H1 (cell line): ENCODE data around the gene ASTN1. TPM values are rescaled to one million over a fixed set of nuclear protein-coding genes. Genes with fewer than 3 reads are reported as not detected.

Experiments used
- CTCF ChIA-PET: fragments of 300-600 bp; sonication (Branson Sonifier 250); formaldehyde crosslinking; loops from one replicate; lab custom pipeline; 2021; ENCODE audit not compliant: partially characterized antibody; lab: Charles Lee
- POLR2A ChIA-PET: fragments of 300-600 bp; sonication (Branson Sonifier 250); formaldehyde crosslinking; loops from one replicate; lab custom pipeline; 2021; ENCODE audit warnings: inconsistent platforms; ENCODE audit not compliant: partially characterized antibody; lab: Charles Lee
- DNase-seq, 2 experiments: peaks; one replicate each; pipeline versions ENCODE4 v3.0.0 to v3.0.0-alpha.2; 2010 to 2022; ENCODE audit warnings: low spot score in 2 of 2, low read depth in 1 of 2, mixed read lengths in 1 of 2
- FAIRE-seq: peaks from 2 replicates; lab custom pipeline; 2011; peaks lifted over from hg19 to GRCh38; lab: Jason Lieb, UNC
- H2AFZ ChIP-seq: 2 replicates; pipeline ENCODE4 v1.8.1; 2012; ENCODE audit warnings: low read length, inconsistent platforms
- H2AK5ac ChIP-seq: 2 replicates; pipeline ENCODE4 v1.6.1; 2013; ENCODE audit warnings: low read depth, low read length
- H2BK120ac ChIP-seq: replicated peaks from 2 replicates; pipeline ENCODE3; 2013; ENCODE audit warnings: low read depth, low read length, inconsistent platforms
- H2BK12ac ChIP-seq: 2 replicates; pipeline ENCODE4 v1.6.1; 2013; ENCODE audit warnings: low read depth, low read length
- H2BK15ac ChIP-seq: 2 replicates; pipeline ENCODE4 v1.6.1; 2013; ENCODE audit warnings: low read length
- H2BK20ac ChIP-seq: 2 replicates; pipeline ENCODE4 v1.6.1; 2013; ENCODE audit warnings: low read length
- H2BK5ac ChIP-seq: 2 replicates; pipeline ENCODE4 v1.6.1; 2013; ENCODE audit warnings: low read depth, low read length
- H3K14ac ChIP-seq: 2 replicates; pipeline ENCODE4 v1.6.1; 2013; ENCODE audit warnings: inconsistent platforms; ENCODE audit not compliant: insufficient read length
- H3K18ac ChIP-seq: 2 replicates; pipeline ENCODE4 v1.6.1; 2013; ENCODE audit warnings: low read length; ENCODE audit errors: extremely low read depth
- H3K23ac ChIP-seq: 2 replicates; pipeline ENCODE4 v1.6.1; 2013; ENCODE audit warnings: inconsistent platforms; ENCODE audit not compliant: insufficient read length
- H3K23me2 ChIP-seq: 2 replicates; pipeline ENCODE4 v1.6.1; 2013; ENCODE audit warnings: low read depth, low read length
- H3K27ac ChIP-seq: 2 replicates; pipeline ENCODE4 v1.6.1; 2011; ENCODE audit warnings: low read depth, low read length, inconsistent platforms
- H3K27me3 ChIP-seq, 4 experiments: replicated peaks in 1 of 4; 1 replicate in 1 of 4; 2 replicates in 3 of 4; pipeline versions ENCODE4 v1.6.1 to v1.8.1; 2011 to 2013; ENCODE audit warnings: low read length in 3 of 4, mild to moderate bottlenecking in 3 of 4, inconsistent platforms in 2 of 4, mixed read lengths in 2 of 4, moderate library complexity in 1 of 4; ENCODE audit not compliant: control insufficient read depth in 3 of 4, insufficient read depth in 3 of 4; ENCODE audit errors: extremely low read depth in 1 of 4
- H3K36me3 ChIP-seq, 4 experiments: 2 replicates each; pipeline versions ENCODE4 v1.6.1 to v1.8.1; 2011 to 2013; ENCODE audit warnings: mild to moderate bottlenecking in 4 of 4, low read length in 3 of 4, moderate library complexity in 2 of 4, control low read depth in 1 of 4, inconsistent platforms in 1 of 4; ENCODE audit not compliant: insufficient read depth in 4 of 4, control insufficient read depth in 2 of 4
- H3K4ac ChIP-seq: replicated peaks from 2 replicates; pipeline ENCODE3; 2013; ENCODE audit warnings: low read length, low read depth, mixed read lengths, inconsistent platforms; ENCODE audit not compliant: insufficient read length
- H3K4me1 ChIP-seq, 4 experiments: replicated peaks in 1 of 4; 1 replicate in 1 of 4; 2 replicates in 3 of 4; pipeline versions ENCODE4 v1.6.1 to v1.8.1; 2011 to 2013; ENCODE audit warnings: low read length in 3 of 4, inconsistent platforms in 2 of 4, mixed read lengths in 1 of 4; ENCODE audit not compliant: insufficient read depth in 4 of 4, control insufficient read depth in 3 of 4
- H3K4me2 ChIP-seq, 2 experiments: 2 replicates each; pipeline versions ENCODE4 v1.6.1 to v1.8.1; 2011 to 2013; ENCODE audit warnings: low read depth in 2 of 2, low read length in 2 of 2, control low read depth in 1 of 2, inconsistent platforms in 1 of 2, mild to moderate bottlenecking in 1 of 2; ENCODE audit not compliant: insufficient read depth in 1 of 2
- H3K4me3 ChIP-seq, 4 experiments: fragments of 200-600, 300-600 bp in 1 of 4; sonication (generic), shearing (Covaris generic), sonication (Bioruptor Twin) in 1 of 4; 2 replicates each; pipeline versions ENCODE4 v1.5.1 to v1.8.1; 2011 to 2016; ENCODE audit warnings: low read length in 4 of 4, low read depth in 3 of 4, control low read depth in 2 of 4, inconsistent platforms in 2 of 4, mild to moderate bottlenecking in 2 of 4, mixed read lengths in 1 of 4, moderate library complexity in 1 of 4; ENCODE audit not compliant: insufficient read depth in 2 of 4; ENCODE audit errors: extremely low read depth in 1 of 4
- H3K56ac ChIP-seq: replicated peaks from 2 replicates; pipeline ENCODE3; 2013; ENCODE audit warnings: low read depth, mild to moderate bottlenecking, mixed read lengths, low read length, inconsistent platforms; ENCODE audit not compliant: insufficient read length
- H3K79me1 ChIP-seq: 2 replicates; pipeline ENCODE4 v1.6.1; 2013; ENCODE audit warnings: low read depth, low read length, control low read depth
- H3K79me2 ChIP-seq, 2 experiments: 2 replicates each; pipeline versions ENCODE4 v1.6.1 to v1.8.1; 2012 to 2013; ENCODE audit warnings: low read length in 2 of 2, mild to moderate bottlenecking in 2 of 2, inconsistent platforms in 1 of 2; ENCODE audit not compliant: insufficient read depth in 2 of 2, control insufficient read depth in 1 of 2
- H3K9ac ChIP-seq, 4 experiments: replicated peaks in 1 of 4; 1 replicate in 1 of 4; 2 replicates in 3 of 4; pipeline versions ENCODE4 v1.6.1 to v1.8.1; 2011 to 2013; ENCODE audit warnings: low read depth in 3 of 4, low read length in 3 of 4, control low read depth in 2 of 4, mild to moderate bottlenecking in 2 of 4, moderate library complexity in 2 of 4, inconsistent platforms in 1 of 4; ENCODE audit errors: extremely low read depth in 1 of 4
- H3K9me3 ChIP-seq, 2 experiments: 2 replicates each; pipeline versions ENCODE4 v1.6.1 to v1.8.1; 2012 to 2013; ENCODE audit warnings: mild to moderate bottlenecking in 2 of 2, moderate library complexity in 2 of 2, control low read depth in 1 of 2, inconsistent platforms in 1 of 2, low read depth in 1 of 2, low read length in 1 of 2, mixed read lengths in 1 of 2; ENCODE audit not compliant: insufficient read depth in 2 of 2
- H4K20me1 ChIP-seq, 2 experiments: replicated peaks in 1 of 2; 2 replicates each; pipeline versions ENCODE3 to v1.8.1; 2011 to 2013; ENCODE audit warnings: inconsistent platforms in 2 of 2, low read length in 2 of 2, mild to moderate bottlenecking in 1 of 2; ENCODE audit not compliant: insufficient read depth in 2 of 2, control insufficient read depth in 1 of 2
- H4K5ac ChIP-seq: 2 replicates; pipeline ENCODE4 v1.6.1; 2013; ENCODE audit warnings: low read length, low read depth, mixed read lengths, inconsistent platforms; ENCODE audit not compliant: insufficient read length
- H4K8ac ChIP-seq: 2 replicates; pipeline ENCODE4 v1.8.0; 2013; ENCODE audit warnings: mild to moderate bottlenecking, moderate library complexity, low read length, inconsistent platforms; ENCODE audit not compliant: insufficient read depth; ENCODE audit errors: extremely low read depth
- H4K91ac ChIP-seq: replicated peaks from 2 replicates; pipeline ENCODE3; 2013; ENCODE audit warnings: low read length, mixed read lengths, inconsistent platforms; ENCODE audit not compliant: insufficient read length
- HDAC2 ChIP-seq, 2 experiments: fragments of 300-600 bp in 1 of 2; sonication (generic) in 1 of 2; IDR thresholded peaks; 2 replicates each; pipeline ENCODE4 v1.6.1; 2011 to 2012; ENCODE audit warnings: low read depth in 2 of 2, low read length in 2 of 2, mild to moderate bottlenecking in 2 of 2, moderate library complexity in 2 of 2, borderline replicate concordance in 1 of 2, inconsistent platforms in 1 of 2
- JUND ChIP-seq: IDR thresholded peaks from 2 replicates; pipeline ENCODE4 v1.6.1; 2011; ENCODE audit warnings: mild to moderate bottlenecking, improper control_type of control experiment, low read length
- RBBP5 ChIP-seq: IDR thresholded peaks from 2 replicates; pipeline ENCODE4 v1.7.1; 2012; ENCODE audit warnings: low read depth, mild to moderate bottlenecking, inconsistent platforms, low read length, moderate library complexity, borderline replicate concordance
- SP2 ChIP-seq: IDR thresholded peaks from 2 replicates; pipeline ENCODE4 v1.6.1; 2012; ENCODE audit warnings: mild to moderate bottlenecking, low read length, inconsistent platforms
- SRF ChIP-seq: IDR thresholded peaks from 2 replicates; pipeline ENCODE4 v1.6.1; 2011; ENCODE audit warnings: mild to moderate bottlenecking, low read depth, low read length, moderate library complexity
- SUZ12 ChIP-seq: fragments of 200-600 bp; sonication (generic); IDR thresholded peaks from 2 replicates; pipeline ENCODE4 v1.6.1; 2012; ENCODE audit warnings: mild to moderate bottlenecking, inconsistent platforms, low read length, moderate library complexity, mixed read lengths
- TAF7 ChIP-seq: optimal IDR thresholded peaks from 2 replicates; pipeline ENCODE3; 2011; ENCODE audit warnings: low read depth, mild to moderate bottlenecking, inconsistent platforms, low read length, moderate library complexity, borderline replicate concordance
- TBP ChIP-seq: IDR thresholded peaks from 2 replicates; pipeline ENCODE4 v1.6.1; 2011; ENCODE audit warnings: low read depth, low read length, improper control_type of control experiment
- YY1 ChIP-seq: IDR thresholded peaks from 2 replicates; pipeline ENCODE4 v1.6.1; 2011; ENCODE audit warnings: low read depth, mild to moderate bottlenecking, low read length
- WGBS, 2 experiments: shearing (Covaris generic) in 1 of 2; methylation state at CpG; one replicate each; pipeline versions ENCODE4 v1.1.6 to v1.1.7; 2013 to 2015; ENCODE audit warnings: low lambda C conversion rate in 2 of 2, mixed read lengths in 2 of 2, inconsistent platforms in 1 of 2, low coverage in 1 of 2, missing lambda C conversion rate in 1 of 2; ENCODE audit not compliant: insufficient replicate concordance in 2 of 2, insufficient coverage in 1 of 2, insufficient read length in 1 of 2; ENCODE audit errors: extremely low coverage in 1 of 2, missing lambda C conversion rate in 1 of 2; 5-methylcytosine and 5-hydroxymethylcytosine counted together
- polyA plus RNA-seq, 7 experiments: library from polyadenylated mRNA; depleted of rRNA in 3 of 7; stranded (reverse) in 5 of 7; unstranded in 2 of 7; fragments of >200 nt in 5 of 7; fragments of 200-250 nt in 2 of 7; gene quantifications; 1 replicate in 5 of 7; 2 replicates in 1 of 7; 4 replicates in 1 of 7; pipeline versions ENCODE4 v1.2.1 to v1.2.3, GENCODE V29; 2011 to 2013; ENCODE audit warnings: missing spikeins in 2 of 7, mixed read lengths in 2 of 7
- total RNA-seq: library from RNA; stranded (reverse); fragmentation: NEBNext Ultra II Directional; extraction: Animal tissue kit (Norgen Biotek cat#: 25700); gene quantifications from 2 replicates; pipeline ENCODE4 v1.2.1, GENCODE V29; 2021
- TF ChIP-seq, protein P1 (sequence below): IDR thresholded peaks from 2 replicates; pipeline ENCODE4 v1.6.1; 2012; ENCODE audit warnings: inconsistent platforms
- TF ChIP-seq, protein P2 (sequence below), 3 experiments: IDR thresholded peaks; 1 replicate in 2 of 3; 2 replicates in 1 of 3; pipeline versions ENCODE4 v1.5.1 to v1.6.1; 2011; ENCODE audit warnings: low read length in 3 of 3, mild to moderate bottlenecking in 3 of 3, inconsistent platforms in 2 of 3, low read depth in 1 of 3, moderate library complexity in 1 of 3; ENCODE audit not compliant: insufficient read depth in 1 of 3; ENCODE audit errors: control extremely low read depth in 1 of 3

ASTN1 gene
- total and polyA plus RNA-seq, 2 of the 8 experiments (the other 6 are each of a cell fraction or from before 2014, with no cell fraction given), result 2.9 to 4.1 TPM

DNA sequence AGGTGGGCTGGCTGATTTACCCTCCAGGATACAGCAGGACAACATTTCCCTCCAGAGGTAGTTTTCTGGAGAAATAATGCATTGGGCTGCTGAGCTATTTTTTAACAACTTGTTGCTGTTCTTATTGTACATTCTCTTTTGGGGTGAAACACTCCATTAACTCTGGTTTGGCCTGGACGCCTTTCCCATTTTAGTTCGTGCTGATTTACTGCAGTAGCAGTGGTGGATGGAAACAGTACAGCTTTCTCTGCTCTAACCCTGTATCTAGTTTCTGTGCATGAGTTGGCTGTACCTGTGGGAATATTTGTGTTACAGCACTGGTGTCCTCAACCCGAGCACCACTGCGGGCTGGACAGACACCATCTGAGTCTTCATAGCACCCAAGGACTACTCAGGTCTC is 325.3 kb downstream of the ASTN1 start:
- no peak overlapping the region for H3K56ac ChIP-seq
- H3K23me2 ChIP-seq, result no peaks in the 10 kb centered on the region
- no peak overlapping the region for H3K4ac ChIP-seq
- H3K14ac ChIP-seq, result no peak overlapping the region
- ChIA-PET POLR2A (no interaction called here), CTCF (interaction anchor here (1.1 to 9.0 kb wide), 5 partner anchors 42 to 1465 kb away, joined by 3 to 88 read pairs (median 4); no protein-coding TSS in a partner anchor)
- no peak overlapping the region for H2BK20ac ChIP-seq
- H2BK15ac ChIP-seq, result no peak overlapping the region
- no peaks in the 10 kb centered on the region for H3K79me2 ChIP-seq
- no peak overlapping the region for H3K4me2 ChIP-seq
- H3K36me3 ChIP-seq, result no peaks in the 10 kb centered on the region
- no peak overlapping the region for H3K27ac ChIP-seq
- no peak overlapping the region for H3K18ac ChIP-seq
- 93% methylated on average over 4 of the region's 4 CpGs; no CpG with 5 or more reads in 1 of the 2 experiments for WGBS, 2 experiments
- no peak overlapping the region for H4K5ac ChIP-seq
- H3K9me3 ChIP-seq, result no peaks in the 10 kb centered on the region
- no peaks in the 10 kb centered on the region for H3K4me1 ChIP-seq
- H4K91ac ChIP-seq, result no peak overlapping the region
- H3K9ac ChIP-seq, result no peak overlapping the region
- H2BK12ac ChIP-seq, result no peak overlapping the region
- no peak overlapping the region for H3K23ac ChIP-seq
- H2BK120ac ChIP-seq, result no peak overlapping the region
- no peak overlapping the region for H4K8ac ChIP-seq
- H2AFZ ChIP-seq, result no peak overlapping the region
- no peak overlapping the region for H3K4me3 ChIP-seq
- DNase-seq (no peak), FAIRE-seq (no peak)
- no peak overlapping the region for H2BK5ac ChIP-seq
- no peaks in the 10 kb centered on the region for H3K27me3 ChIP-seq
- no peaks in the 10 kb centered on the region for H4K20me1 ChIP-seq
- no peak overlapping the region for H2AK5ac ChIP-seq
- H3K79me1 ChIP-seq, result no peaks in the 10 kb centered on the region
- no peak for TF ChIP-seq SUZ12
- TF ChIP-seq, protein P1, sequence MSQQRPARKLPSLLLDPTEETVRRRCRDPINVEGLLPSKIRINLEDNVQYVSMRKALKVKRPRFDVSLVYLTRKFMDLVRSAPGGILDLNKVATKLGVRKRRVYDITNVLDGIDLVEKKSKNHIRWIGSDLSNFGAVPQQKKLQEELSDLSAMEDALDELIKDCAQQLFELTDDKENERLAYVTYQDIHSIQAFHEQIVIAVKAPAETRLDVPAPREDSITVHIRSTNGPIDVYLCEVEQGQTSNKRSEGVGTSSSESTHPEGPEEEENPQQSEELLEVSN, result no peak
- no peak for TF ChIP-seq TBP
- TF ChIP-seq RBBP5, result no peak
- no peak for TF ChIP-seq YY1
- TF ChIP-seq JUND, result no peak
- no peak for TF ChIP-seq TAF7
- TF ChIP-seq, protein P2, sequence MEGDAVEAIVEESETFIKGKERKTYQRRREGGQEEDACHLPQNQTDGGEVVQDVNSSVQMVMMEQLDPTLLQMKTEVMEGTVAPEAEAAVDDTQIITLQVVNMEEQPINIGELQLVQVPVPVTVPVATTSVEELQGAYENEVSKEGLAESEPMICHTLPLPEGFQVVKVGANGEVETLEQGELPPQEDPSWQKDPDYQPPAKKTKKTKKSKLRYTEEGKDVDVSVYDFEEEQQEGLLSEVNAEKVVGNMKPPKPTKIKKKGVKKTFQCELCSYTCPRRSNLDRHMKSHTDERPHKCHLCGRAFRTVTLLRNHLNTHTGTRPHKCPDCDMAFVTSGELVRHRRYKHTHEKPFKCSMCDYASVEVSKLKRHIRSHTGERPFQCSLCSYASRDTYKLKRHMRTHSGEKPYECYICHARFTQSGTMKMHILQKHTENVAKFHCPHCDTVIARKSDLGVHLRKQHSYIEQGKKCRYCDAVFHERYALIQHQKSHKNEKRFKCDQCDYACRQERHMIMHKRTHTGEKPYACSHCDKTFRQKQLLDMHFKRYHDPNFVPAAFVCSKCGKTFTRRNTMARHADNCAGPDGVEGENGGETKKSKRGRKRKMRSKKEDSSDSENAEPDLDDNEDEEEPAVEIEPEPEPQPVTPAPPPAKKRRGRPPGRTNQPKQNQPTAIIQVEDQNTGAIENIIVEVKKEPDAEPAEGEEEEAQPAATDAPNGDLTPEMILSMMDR (IDR thresholded peaks at IDR 0.05; ENCODE audit: control extremely low read depth in 1 of 3, insufficient read depth in 1 of 3, low read depth in 1 of 3, low read length in 3 of 3), result no peak
- TF ChIP-seq SP2, result no peak
- no peak for TF ChIP-seq HDAC2 (IDR thresholded peaks at IDR 0.05; ENCODE audit: borderline replicate concordance in 1 of 2, low read depth in 2 of 2, low read length in 2 of 2)
- TF ChIP-seq SRF, result no peak
